ENCODE results near the gene DDRGK1. TPM values are rescaled to one million over a fixed set of nuclear protein-coding genes. Genes with fewer than 3 reads are reported as not detected.

The DDRGK1 gene
- total and polyA plus RNA-seq, 2 of the 8 experiments (the other 6 are each of a cell fraction or from before 2014, with no cell fraction given), result 29.4 to 42.0 TPM

- TF ChIP-seq CHD7 (IDR thresholded peaks at IDR 0.05; ENCODE audit: insufficient replicate concordance, low read length) (no peak), ASH2L (IDR thresholded peaks at IDR 0.05; ENCODE audit: low read length) (no peak), MAFK (IDR thresholded peaks at IDR 0.05; ENCODE audit: low read depth, low read length) (no peak), CREB1 (IDR thresholded peaks at IDR 0.05) (peak; percentile 47; the same call in 1 of the 2 replicates), MAX (IDR thresholded peaks at IDR 0.05) (peak; percentile 58), FOSL1 (IDR thresholded peaks at IDR 0.05; ENCODE audit: insufficient read depth, low read depth, low read length) (no peak), RXRA (IDR thresholded peaks at IDR 0.05; ENCODE audit: insufficient read depth, low read depth, low read length) (0 out of 2 replicates have a peak, but pooled peaks have one; percentile 49), CTCF (IDR thresholded peaks at IDR 0.05; ENCODE audit: control extremely low read depth in 1 of 3, insufficient read depth in 1 of 3, low read depth in 1 of 3, low read length in 3 of 3) (peak; percentile 86 to 90 (median 89))
These were observed 14.0 kb upstream of the DDRGK1 start (continued) for GRCh38 chr20:3218307-3218988.
